GM12878 (cell line): ENCODE measurements around the gene COL28A1. TPM values are rescaled to one million over a fixed set of nuclear protein-coding genes. Genes with fewer than 3 reads are reported as not detected.

Experiments used
- ATAC-seq: fragments of 200-7000 bp; cut with Tn5 transposase; 3 replicates; pipeline ENCODE4 v1.9.1; 2020; ENCODE audit warnings: mild to moderate bottlenecking, moderate library complexity
- BruUV-seq: library from RNA; stranded (reverse); fragments of 400-500 nt; replicated peaks from 2 replicates; lab custom pipeline; 2021; lab: Mats Ljungman, UMichigan
- CTCF ChIA-PET: fragments of 300-600 bp; sonication (Branson Sonifier 250); formaldehyde crosslinking; extraction: SDS; loops from one replicate; lab custom pipeline; 2021; ENCODE audit warnings: inconsistent platforms; lab: Yijun Ruan, JAX
- POLR2A ChIA-PET: fragments of 350-600 bp; formaldehyde crosslinking; extraction: SDS; loops from one replicate; lab custom pipeline; 2021; ENCODE audit warnings: inconsistent platforms; lab: Charles Lee
- RAD21 ChIA-PET: fragments of 300-600 bp; sonication (Branson Sonifier 250); formaldehyde crosslinking; loops from one replicate; lab custom pipeline; 2023; ENCODE audit warnings: antibody characterized with exemption; ENCODE audit not compliant: unreplicated experiment; lab: Charles Lee
- SMC1A ChIA-PET: fragments of 300-600 bp; sonication (Branson Sonifier 250); formaldehyde crosslinking; loops from one replicate; lab custom pipeline; 2023; ENCODE audit not compliant: unreplicated experiment, uncharacterized antibody; lab: Charles Lee
- DNase-seq: peaks from one replicate; pipeline ENCODE4 v3.0.0-alpha.2; 2011; ENCODE audit warnings: low read depth, low spot score
- FAIRE-seq: peaks from 3 replicates; lab custom pipeline; 2011; peaks lifted over from hg19 to GRCh38; lab: Jason Lieb, UNC
- H2AFZ ChIP-seq: 2 replicates; pipeline ENCODE4 v1.6.0; 2011; ENCODE audit warnings: low read depth, low read length, control low read depth; ENCODE audit not compliant: control insufficient read depth
- H3K27ac ChIP-seq: 2 replicates; pipeline ENCODE4 v1.5.1; 2011; ENCODE audit warnings: control low read depth; ENCODE audit not compliant: control insufficient read depth, insufficient read depth
- H3K27me3 ChIP-seq, 2 experiments: replicated peaks in 1 of 2; 2 replicates each; pipeline versions ENCODE4 v1.6.0 to v1.6.1; 2011; ENCODE audit warnings: low read length in 1 of 2; ENCODE audit not compliant: control insufficient read depth in 2 of 2, insufficient read depth in 2 of 2
- H3K36me3 ChIP-seq, 2 experiments: 2 replicates each; pipeline ENCODE4 v1.5.1; 2011; ENCODE audit warnings: low read length in 1 of 2; ENCODE audit not compliant: control insufficient read depth in 2 of 2, insufficient read depth in 2 of 2
- H3K4me1 ChIP-seq: 2 replicates; pipeline ENCODE4 v1.6.1; 2011; ENCODE audit warnings: mild to moderate bottlenecking, low read length, moderate library complexity, mixed read lengths; ENCODE audit not compliant: control insufficient read depth, insufficient read depth
- H3K4me2 ChIP-seq: 2 replicates; pipeline ENCODE4 v1.6.0; 2011; ENCODE audit warnings: control low read depth; ENCODE audit not compliant: control insufficient read depth, insufficient read depth
- H3K4me3 ChIP-seq: fragments of 200-600 bp; sonication (generic); 2 replicates; pipeline ENCODE4 v1.5.1; 2016
- H3K79me2 ChIP-seq: 2 replicates; pipeline ENCODE4 v1.6.0; 2011; ENCODE audit warnings: low read length; ENCODE audit not compliant: control insufficient read depth, insufficient read depth
- H3K9ac ChIP-seq: 2 replicates; pipeline ENCODE4 v1.8.0; 2011; ENCODE audit warnings: low read length, control low read depth, mixed read lengths; ENCODE audit not compliant: control insufficient read depth, insufficient read depth
- H3K9me3 ChIP-seq: replicated peaks from 3 replicates; pipeline ENCODE4 v1.5.1; 2011; ENCODE audit warnings: mild to moderate bottlenecking, low read length; ENCODE audit not compliant: control insufficient read depth, insufficient read depth
- H4K20me1 ChIP-seq: 2 replicates; pipeline ENCODE4 v1.6.0; 2011; ENCODE audit not compliant: control insufficient read depth, insufficient read depth
- BMI1 ChIP-seq: fragments of 450-650 bp; IDR thresholded peaks from 2 replicates; pipeline ENCODE4 v1.6.1; 2016; ENCODE audit warnings: mild to moderate bottlenecking, moderate library complexity, borderline replicate concordance
- EZH2 ChIP-seq: IDR thresholded peaks from 2 replicates; pipeline ENCODE4 v1.6.1; 2012; ENCODE audit warnings: low read depth, mild to moderate bottlenecking, control low read depth, inconsistent platforms, low read length, borderline replicate concordance; ENCODE audit not compliant: control insufficient read depth
- JUND ChIP-seq: IDR thresholded peaks from 2 replicates; pipeline ENCODE4 v1.6.1; 2012; ENCODE audit warnings: low read depth, mild to moderate bottlenecking, low read length, improper control_type of control experiment, moderate library complexity
- MAX ChIP-seq: IDR thresholded peaks from 2 replicates; pipeline ENCODE4 v1.6.1; 2012; ENCODE audit warnings: low read depth, low read length, improper control_type of control experiment
- MEF2A ChIP-seq: IDR thresholded peaks from 2 replicates; pipeline ENCODE4 v1.6.1; 2011; ENCODE audit warnings: low read depth, mild to moderate bottlenecking, low read length, moderate library complexity; ENCODE audit not compliant: insufficient read depth
- MTA3 ChIP-seq: IDR thresholded peaks from 2 replicates; pipeline ENCODE4 v1.6.1; 2012; ENCODE audit warnings: low read length, inconsistent platforms, borderline replicate concordance
- MYB ChIP-seq: fragments of 150-350 bp; IDR thresholded peaks from 2 replicates; pipeline ENCODE4 v1.6.1; 2014; ENCODE audit warnings: mild to moderate bottlenecking, low read depth, low read length, borderline replicate concordance
- NFYA ChIP-seq: IDR thresholded peaks from 2 replicates; pipeline ENCODE4 v1.6.1; 2011; ENCODE audit warnings: low read depth, mild to moderate bottlenecking, low read length, improper control_type of control experiment, borderline replicate concordance
- SIX5 ChIP-seq: IDR thresholded peaks from 2 replicates; pipeline ENCODE4 v1.6.1; 2011; ENCODE audit warnings: mild to moderate bottlenecking, low read depth, low read length, moderate library complexity; ENCODE audit not compliant: severe bottlenecking
- SPI1 ChIP-seq: IDR thresholded peaks from 2 replicates; pipeline ENCODE4 v1.6.1; 2011; ENCODE audit warnings: low read depth, mild to moderate bottlenecking, low read length, moderate library complexity, borderline replicate concordance; ENCODE audit not compliant: insufficient read depth
- SUPT20H ChIP-seq: IDR thresholded peaks from 2 replicates; pipeline ENCODE4 v1.6.1; 2011; ENCODE audit warnings: low read depth, mild to moderate bottlenecking, low read length, moderate library complexity, borderline replicate concordance; ENCODE audit not compliant: control insufficient read depth
- ZBTB11 ChIP-seq: fragments of 450-650 bp; formaldehyde crosslinking; IDR thresholded peaks from 2 replicates; pipeline ENCODE4 v1.5.0; 2022; ENCODE audit warnings: mild to moderate bottlenecking, missing genetic modification characterization
- ZBTB33 ChIP-seq: fragments of 450-650 bp; IDR thresholded peaks from 2 replicates; pipeline ENCODE4 v1.6.1; 2017; ENCODE audit warnings: mild to moderate bottlenecking
- WGBS: methylation state at CpG from one replicate; pipeline ENCODE4 v1.1.6; 2016; ENCODE audit warnings: low lambda C conversion rate; ENCODE audit not compliant: insufficient replicate concordance, insufficient coverage; ENCODE audit errors: missing lambda C conversion rate; 5-methylcytosine and 5-hydroxymethylcytosine counted together
- in situ Hi-C: fragments of 300-500 bp; cut with MboI; formaldehyde crosslinking; loops from 9 replicates; pipeline ENCODE4 v1.14.3; 2018; ENCODE audit warnings: mixed read lengths
- intact Hi-C: fragments of 100-400 bp; cut with micrococcal nuclease; formaldehyde crosslinking; loops from one replicate; pipeline ENCODE4 v1.14.2; 2022; ENCODE audit not compliant: unreplicated experiment
- polyA plus RNA-seq, 11 experiments: library from polyadenylated mRNA; depleted of rRNA in 4 of 11; unstranded in 6 of 11; stranded (reverse) in 5 of 11; fragments of >200 nt; fragmentation: Nextera tagmentation in 4 of 11; fragmentation: Illumina TruSeq in 1 of 11; extraction: Ambion mirVana in 4 of 11; extraction: Trizol in 1 of 11; gene quantifications; 1 replicate in 1 of 11; 2 replicates in 10 of 11; pipeline versions ENCODE4 v1.2.1 to v1.2.3, GENCODE V29; 2011 to 2016; ENCODE audit warnings: inconsistent platforms in 2 of 11, missing spikeins in 2 of 11, low read depth in 1 of 11
- total RNA-seq, 4 experiments: library from RNA; depleted of rRNA in 3 of 4; stranded (reverse); fragments of >200 nt in 3 of 4; fragmentation: Illumina TruSeq in 1 of 4; extraction: Trizol in 1 of 4; gene quantifications; 2 replicates each; pipeline versions ENCODE4 v1.2.1 to v1.2.3, GENCODE V29; 2013 to 2021

COL28A1 gene
- total and polyA plus RNA-seq, 10 of the 15 experiments (the other 5 are each of a cell fraction or from before 2014, with no cell fraction given), result 0.05 to 0.22 TPM; not detected in 8

GRCh38 chr7:7539152-7539551 is 3.5 kb upstream of the COL28A1 start:
- ATAC-seq, result no peak
- no TSS peak for BruUV-seq
- Histone ChIP-seq H3K4me3 (no peak overlapping the region), H3K79me2 (no peaks in the 10 kb centered on the region), H3K36me3 (no peaks in the 10 kb centered on the region), H4K20me1 (no peaks in the 10 kb centered on the region), H3K27me3 (no peaks in the 10 kb centered on the region)
- WGBS, result 28% methylated on average over 4 of the region's 4 CpGs
- no peak for DNase-seq
- ChIA-PET POLR2A (interaction anchor here (0.7 kb wide), 1 partner anchor 495 kb away, joined by 4 read pairs; no protein-coding TSS in a partner anchor), SMC1A (interaction anchor here (0.6 to 4.2 kb wide), 7 partner anchors 11 to 678 kb away, joined by 3 to 23 read pairs (median 4); partner anchors contain the start of gene C1GALT1)
- TF ChIP-seq ZBTB11 (CRISPR knock-in tag) (no peak), NFYA (no peak), MTA3 (no peak), SIX5 (no peak), JUND (no peak), MAX (no peak), SPI1 (no peak), EZH2 (no peak), ZBTB33 (no peak), MEF2A (no peak), MYB (no peak), BMI1 (no peak), SUPT20H (no peak)
- TF ChIP-seq, all 136 proteins: peak for 0
- no peaks in the 10 kb centered on the region for H3K9me3 ChIP-seq
- CTCF ChIA-PET, result interaction anchor here (1.0 to 1.6 kb wide), 3 partner anchors 115 to 434 kb away, joined by 4 to 6 read pairs (median 4); no protein-coding TSS in a partner anchor
- FAIRE-seq, result no peak
- in situ Hi-C loops, result loop anchor here (5.0 to 10.0 kb wide), 2 partner anchors 437 to 584 kb away; no protein-coding TSS in a partner anchor
- no peak overlapping the region for H3K4me2 ChIP-seq
- no peak overlapping the region for H2AFZ ChIP-seq
- intact Hi-C loops, result loop anchor here (10.0 kb wide), 1 partner anchor 354 kb away; the partner anchor contains the start of gene C1GALT1
- H3K4me1 ChIP-seq, result no peaks in the 10 kb centered on the region
- RAD21 ChIA-PET, result interaction anchor here (1.2 to 2.9 kb wide), 2 partner anchors 357 to 436 kb away, joined by 3 to 11 read pairs; no protein-coding TSS in a partner anchor
- H3K27ac ChIP-seq, result no peak overlapping the region
- no peak overlapping the region for H3K9ac ChIP-seq
